ENCODE results near the gene NT5DC1.
"Not testable (repeated sequence)": the region's sequence is repeated elsewhere in the genome, so short reads cannot be mapped to it uniquely, and the experiment has no call there.

The NT5DC1 gene

GRCh38 chr6:116271149-116271708, 170.6 kb downstream of the NT5DC1 start:
- DNase-seq (ENCODE audit: low read depth in 1 of 2, low spot score in 1 of 2) = no peak

GRCh38 chr6:116277124-116277523, 176.5 kb downstream of the NT5DC1 start:
- no peak for DNase-seq (ENCODE audit: low read depth in 1 of 2, low spot score in 1 of 2)

GRCh38 chr6:116278481-116278829, 177.8 kb downstream of the NT5DC1 start:
- no peak for DNase-seq (ENCODE audit: low read depth in 1 of 2, low spot score in 1 of 2)

GRCh38 chr6:116278854-116279231, 178.2 kb downstream of the NT5DC1 start:
- no peak for DNase-seq (ENCODE audit: low read depth in 1 of 2, low spot score in 1 of 2)

GRCh38 chr6:116279232-116280160, 178.8 kb downstream of the NT5DC1 start, which contains the start of gene TSPYL1:
TSS of gene TSPYL1 (minus strand) at chr6:116279930. CDS start at chr6:116279830, 100 bp downstream.
- peak; percentile 86 to 90 for DNase-seq (ENCODE audit: low read depth in 1 of 2, low spot score in 1 of 2)

GRCh38 chr6:116280161-116280932, 179.7 kb downstream of the NT5DC1 start:
- DNase-seq (ENCODE audit: low read depth in 1 of 2, low spot score in 1 of 2) = no peak

GRCh38 chr6:116280933-116281316, 180.3 kb downstream of the NT5DC1 start:
- DNase-seq (ENCODE audit: low read depth in 1 of 2, low spot score in 1 of 2) = no peak

GRCh38 chr6:116282698-116283097, 182.0 kb downstream of the NT5DC1 start:
- DNase-seq (ENCODE audit: low read depth in 1 of 2, low spot score in 1 of 2) = no peak

GRCh38 chr6:116283191-116283590, 182.5 kb downstream of the NT5DC1 start:
- DNase-seq (ENCODE audit: low read depth in 1 of 2, low spot score in 1 of 2) = no peak

- not testable (repeated sequence) for DNase-seq (ENCODE audit: low read depth in 1 of 2, low spot score in 1 of 2)
Observed at GRCh38 chr6:116284984-116285383, 184.3 kb downstream of the NT5DC1 start.

- no peak for DNase-seq (ENCODE audit: low read depth in 1 of 2, low spot score in 1 of 2)
Observed at GRCh38 chr6:116286773-116287358, 186.2 kb downstream of the NT5DC1 start.

GRCh38 chr6:116287689-116288282, 187.1 kb downstream of the NT5DC1 start:
- DNase-seq (ENCODE audit: low read depth in 1 of 2, low spot score in 1 of 2) = no peak

- DNase-seq (ENCODE audit: low read depth in 1 of 2, low spot score in 1 of 2) = no peak
Observed at GRCh38 chr6:116289876-116290275, 189.2 kb downstream of the NT5DC1 start.

- DNase-seq (ENCODE audit: low read depth in 1 of 2, low spot score in 1 of 2) = no peak
Observed at GRCh38 chr6:116290799-116291198, 190.1 kb downstream of the NT5DC1 start.

GRCh38 chr6:116291701-116292396, 191.2 kb downstream of the NT5DC1 start:
- no peak for DNase-seq (ENCODE audit: low read depth in 1 of 2, low spot score in 1 of 2)

GRCh38 chr6:116292553-116292952, 191.9 kb downstream of the NT5DC1 start:
- DNase-seq (ENCODE audit: low read depth in 1 of 2, low spot score in 1 of 2) = no peak

- no peak for DNase-seq (ENCODE audit: low read depth in 1 of 2, low spot score in 1 of 2)
Observed at GRCh38 chr6:116298273-116298672, 197.6 kb downstream of the NT5DC1 start.

GRCh38 chr6:116298973-116299372, 198.3 kb downstream of the NT5DC1 start:
- no peak for DNase-seq (ENCODE audit: low read depth in 1 of 2, low spot score in 1 of 2)
